ENCODE measurements around the gene UBD.

DNA sequence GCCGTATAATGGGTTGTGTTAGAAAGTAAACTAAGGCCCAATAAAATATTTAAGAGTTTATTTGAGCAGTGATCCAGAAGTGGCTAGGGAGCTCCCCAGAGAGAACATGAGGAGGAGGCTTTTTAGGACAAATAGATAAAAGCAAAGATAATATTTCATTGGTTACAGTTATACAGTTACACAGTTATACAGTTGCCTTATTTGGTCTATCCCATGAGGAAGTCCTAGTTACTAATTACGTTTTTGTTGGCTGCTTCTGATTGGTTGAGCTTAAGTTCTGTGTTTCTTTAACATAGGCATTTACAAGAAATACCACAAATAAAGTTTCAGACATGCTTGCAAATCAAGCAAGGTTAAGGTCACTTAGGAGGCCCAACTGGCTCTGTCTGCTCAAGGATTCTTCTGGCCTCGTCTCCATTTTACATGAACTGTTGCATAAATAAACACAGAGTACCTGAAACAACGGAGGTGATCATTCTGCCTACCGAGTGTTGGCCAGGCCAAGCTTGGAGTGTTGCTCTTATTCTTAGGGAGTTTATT, 7.0 kb downstream of the UBD start:
- TF ChIP-seq POLR2A (IDR thresholded peaks at IDR 0.05) = no peak
- TF ChIP-seq, protein P1, sequence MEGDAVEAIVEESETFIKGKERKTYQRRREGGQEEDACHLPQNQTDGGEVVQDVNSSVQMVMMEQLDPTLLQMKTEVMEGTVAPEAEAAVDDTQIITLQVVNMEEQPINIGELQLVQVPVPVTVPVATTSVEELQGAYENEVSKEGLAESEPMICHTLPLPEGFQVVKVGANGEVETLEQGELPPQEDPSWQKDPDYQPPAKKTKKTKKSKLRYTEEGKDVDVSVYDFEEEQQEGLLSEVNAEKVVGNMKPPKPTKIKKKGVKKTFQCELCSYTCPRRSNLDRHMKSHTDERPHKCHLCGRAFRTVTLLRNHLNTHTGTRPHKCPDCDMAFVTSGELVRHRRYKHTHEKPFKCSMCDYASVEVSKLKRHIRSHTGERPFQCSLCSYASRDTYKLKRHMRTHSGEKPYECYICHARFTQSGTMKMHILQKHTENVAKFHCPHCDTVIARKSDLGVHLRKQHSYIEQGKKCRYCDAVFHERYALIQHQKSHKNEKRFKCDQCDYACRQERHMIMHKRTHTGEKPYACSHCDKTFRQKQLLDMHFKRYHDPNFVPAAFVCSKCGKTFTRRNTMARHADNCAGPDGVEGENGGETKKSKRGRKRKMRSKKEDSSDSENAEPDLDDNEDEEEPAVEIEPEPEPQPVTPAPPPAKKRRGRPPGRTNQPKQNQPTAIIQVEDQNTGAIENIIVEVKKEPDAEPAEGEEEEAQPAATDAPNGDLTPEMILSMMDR (IDR thresholded peaks at IDR 0.05) = no peak

All from uterus (tissue), 2 donors.